Loucy (cell line): ENCODE measurements around the gene PFN1.

Experiments
- H2AFZ ChIP-seq: fragments of 200-600 bp; sonication (generic); 2 replicates; pipeline ENCODE4 v1.6.0; 2016; ENCODE audit warnings: antibody characterized with exemption, mild to moderate bottlenecking, low read length, moderate library complexity
- H3F3A ChIP-seq: fragments of 200-600 bp; 2 replicates; pipeline ENCODE4 v1.6.0; 2016; ENCODE audit warnings: antibody characterized with exemption, low read depth, mild to moderate bottlenecking
- H3K27me3 ChIP-seq: fragments of 200-600 bp; sonication (generic); 2 replicates; pipeline ENCODE4 v1.6.1; 2014; ENCODE audit warnings: low read length, mild to moderate bottlenecking; ENCODE audit not compliant: insufficient read depth, poor library complexity, severe bottlenecking
- H3K36me3 ChIP-seq: fragments of 200-600 bp; sonication (generic); 2 replicates; pipeline ENCODE4 v1.6.1; 2016; ENCODE audit warnings: low read length; ENCODE audit not compliant: insufficient read depth
- H3K4me1 ChIP-seq: fragments of 200-600 bp; sonication (generic); 2 replicates; pipeline ENCODE4 v1.5.1; 2014; ENCODE audit warnings: low read length, mild to moderate bottlenecking; ENCODE audit not compliant: insufficient read depth, poor library complexity, severe bottlenecking
- H3K4me2 ChIP-seq: fragments of 200-600 bp; sonication (generic); 2 replicates; pipeline ENCODE4 v1.6.0; 2014; ENCODE audit warnings: antibody characterized with exemption, low read length, low read depth, mild to moderate bottlenecking; ENCODE audit not compliant: poor library complexity, severe bottlenecking
- H3K4me3 ChIP-seq: fragments of 200-600 bp; sonication (generic); 2 replicates; pipeline ENCODE4 v1.5.1; 2014; ENCODE audit warnings: low read length, mild to moderate bottlenecking, mixed read lengths; ENCODE audit not compliant: poor library complexity, severe bottlenecking
- H3K79me2 ChIP-seq: fragments of 200-600 bp; sonication (generic); 2 replicates; pipeline ENCODE4 v1.6.1; 2014; ENCODE audit warnings: low read length; ENCODE audit not compliant: insufficient read depth
- H3K9ac ChIP-seq: fragments of 200-600 bp; sonication (generic); 2 replicates; pipeline ENCODE4 v1.6.0; 2014; ENCODE audit warnings: mild to moderate bottlenecking, low read depth, low read length, moderate library complexity; ENCODE audit not compliant: poor library complexity, severe bottlenecking
- H3K9me2 ChIP-seq: fragments of 200-600 bp; sonication (generic); replicated peaks from 2 replicates; pipeline ENCODE4 v1.6.1; 2016; ENCODE audit warnings: low read depth, low read length, mixed read lengths
- H3K9me3 ChIP-seq: fragments of 200-600 bp; sonication (generic); 2 replicates; pipeline ENCODE4 v1.6.1; 2014; ENCODE audit warnings: mild to moderate bottlenecking, antibody characterized with exemption, low read length, low read depth; ENCODE audit not compliant: insufficient read depth
- H4K20me1 ChIP-seq: fragments of 200-600 bp; sonication (generic); 2 replicates; pipeline ENCODE4 v1.6.0; 2014; ENCODE audit warnings: antibody characterized with exemption, low read length, mild to moderate bottlenecking; ENCODE audit not compliant: insufficient read depth, poor library complexity, severe bottlenecking
- EZH2phosphoT487 ChIP-seq: fragments of 200-600 bp; IDR thresholded peaks from 2 replicates; pipeline ENCODE4 v1.6.1; 2018; ENCODE audit warnings: antibody characterized with exemption, mild to moderate bottlenecking, moderate library complexity, borderline replicate concordance
- TF ChIP-seq, protein P1 (sequence below): fragments of 200-600 bp; sonication (generic); conservative IDR thresholded peaks from 2 replicates; pipeline ENCODE4 v1.5.1; 2014; ENCODE audit warnings: mild to moderate bottlenecking, antibody characterized with exemption, low read length

PFN1 gene

DNA sequence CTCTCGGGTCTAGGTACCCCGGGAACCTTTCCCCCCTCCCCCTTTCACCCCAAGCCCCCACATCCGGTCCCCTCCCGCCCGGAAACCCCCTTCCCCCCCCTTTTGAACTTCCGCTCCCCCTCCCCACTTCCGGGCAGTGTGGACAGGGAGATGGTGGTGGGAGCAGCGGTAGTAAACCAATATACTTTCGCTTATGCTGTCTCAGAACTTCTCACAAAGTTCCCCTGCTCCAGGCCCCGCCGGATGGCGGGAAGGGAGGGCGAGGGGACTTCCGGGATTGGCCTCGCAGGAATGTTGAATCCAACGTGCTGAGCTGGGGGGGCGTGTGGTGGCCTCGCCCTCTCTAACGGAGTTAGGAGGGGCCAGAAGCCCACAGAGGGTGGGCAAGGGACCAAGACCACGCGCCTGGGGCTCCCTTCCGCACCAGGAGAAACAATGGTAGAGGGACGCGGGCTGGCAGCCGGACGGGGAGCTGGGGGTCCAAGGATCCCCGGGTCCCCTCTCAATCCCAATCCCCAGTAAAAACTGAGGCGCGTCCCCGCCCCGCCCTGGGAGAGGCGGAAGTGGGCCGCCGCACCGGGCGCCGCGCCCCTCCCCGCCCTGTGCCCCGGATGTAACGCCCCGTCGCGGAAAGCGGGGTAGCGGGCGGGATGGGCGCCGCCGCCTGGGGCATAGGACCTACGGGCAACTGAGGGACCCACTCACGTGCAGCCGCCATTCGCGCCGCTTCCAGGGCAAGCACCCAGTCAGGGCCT, 742 bp downstream of the PFN1 start:
- Histone ChIP-seq H3K36me3 (peaks cover 42% of the 10 kb centered on the region), H2AFZ (no peak overlapping the region), H3K4me1 (peaks cover 51% of the 10 kb centered on the region), H3K79me2 (peaks cover 76% of the 10 kb centered on the region), H3K4me3 (peak overlapping the region; percentile 90), H3K27me3 (peaks cover 14% of the 10 kb centered on the region), H3F3A (peaks cover 44% of the 10 kb centered on the region), H3K9ac (peak overlapping the region; percentile 99), H3K9me2 (no peaks in the 10 kb centered on the region), H3K9me3 (no peaks in the 10 kb centered on the region), H4K20me1 (peaks cover 54% of the 10 kb centered on the region), H3K4me2 (peak overlapping the region; percentile 96)
- TF ChIP-seq EZH2phosphoT487, result no peak
- TF ChIP-seq, protein P1, sequence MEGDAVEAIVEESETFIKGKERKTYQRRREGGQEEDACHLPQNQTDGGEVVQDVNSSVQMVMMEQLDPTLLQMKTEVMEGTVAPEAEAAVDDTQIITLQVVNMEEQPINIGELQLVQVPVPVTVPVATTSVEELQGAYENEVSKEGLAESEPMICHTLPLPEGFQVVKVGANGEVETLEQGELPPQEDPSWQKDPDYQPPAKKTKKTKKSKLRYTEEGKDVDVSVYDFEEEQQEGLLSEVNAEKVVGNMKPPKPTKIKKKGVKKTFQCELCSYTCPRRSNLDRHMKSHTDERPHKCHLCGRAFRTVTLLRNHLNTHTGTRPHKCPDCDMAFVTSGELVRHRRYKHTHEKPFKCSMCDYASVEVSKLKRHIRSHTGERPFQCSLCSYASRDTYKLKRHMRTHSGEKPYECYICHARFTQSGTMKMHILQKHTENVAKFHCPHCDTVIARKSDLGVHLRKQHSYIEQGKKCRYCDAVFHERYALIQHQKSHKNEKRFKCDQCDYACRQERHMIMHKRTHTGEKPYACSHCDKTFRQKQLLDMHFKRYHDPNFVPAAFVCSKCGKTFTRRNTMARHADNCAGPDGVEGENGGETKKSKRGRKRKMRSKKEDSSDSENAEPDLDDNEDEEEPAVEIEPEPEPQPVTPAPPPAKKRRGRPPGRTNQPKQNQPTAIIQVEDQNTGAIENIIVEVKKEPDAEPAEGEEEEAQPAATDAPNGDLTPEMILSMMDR, result no peak

DNA sequence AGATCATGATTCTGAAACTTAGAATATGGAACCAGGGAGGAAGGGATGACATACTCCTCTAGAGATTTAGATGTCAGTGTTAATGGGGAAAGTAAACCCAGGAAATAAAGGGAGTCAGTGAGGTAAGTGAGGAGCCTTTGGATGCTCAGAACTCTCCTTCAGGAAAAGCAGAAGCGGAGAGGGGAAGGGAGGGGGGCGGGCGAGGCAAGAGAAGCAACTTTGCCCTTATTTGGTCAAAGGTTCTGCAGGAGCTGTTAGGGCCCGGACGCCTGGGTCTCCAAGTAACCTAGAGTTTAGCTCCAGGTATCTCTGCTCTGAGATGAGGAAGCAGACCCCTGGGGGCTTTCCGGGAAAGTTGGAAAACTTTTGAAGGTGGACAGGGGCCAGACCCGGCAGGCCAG, 1.3 kb downstream of the PFN1 start:
- H3K4me2 ChIP-seq, result peak overlapping the region; percentile 96
- H3K79me2 ChIP-seq, result peaks cover 82% of the 10 kb centered on the region
- H3K9me3 ChIP-seq, result no peaks in the 10 kb centered on the region
- H3K4me3 ChIP-seq, result peak overlapping the region; percentile 90
- peaks cover 14% of the 10 kb centered on the region for H3K27me3 ChIP-seq
- peaks cover 44% of the 10 kb centered on the region for H3F3A ChIP-seq
- no peaks in the 10 kb centered on the region for H3K9me2 ChIP-seq
- no peak overlapping the region for H2AFZ ChIP-seq
- peaks cover 47% of the 10 kb centered on the region for H3K36me3 ChIP-seq
- H3K4me1 ChIP-seq, result peaks cover 57% of the 10 kb centered on the region
- peak overlapping the region; percentile 99 for H3K9ac ChIP-seq
- TF ChIP-seq, protein P1, result no peak
- no peak for TF ChIP-seq EZH2phosphoT487
- peaks cover 60% of the 10 kb centered on the region for H4K20me1 ChIP-seq

DNA sequence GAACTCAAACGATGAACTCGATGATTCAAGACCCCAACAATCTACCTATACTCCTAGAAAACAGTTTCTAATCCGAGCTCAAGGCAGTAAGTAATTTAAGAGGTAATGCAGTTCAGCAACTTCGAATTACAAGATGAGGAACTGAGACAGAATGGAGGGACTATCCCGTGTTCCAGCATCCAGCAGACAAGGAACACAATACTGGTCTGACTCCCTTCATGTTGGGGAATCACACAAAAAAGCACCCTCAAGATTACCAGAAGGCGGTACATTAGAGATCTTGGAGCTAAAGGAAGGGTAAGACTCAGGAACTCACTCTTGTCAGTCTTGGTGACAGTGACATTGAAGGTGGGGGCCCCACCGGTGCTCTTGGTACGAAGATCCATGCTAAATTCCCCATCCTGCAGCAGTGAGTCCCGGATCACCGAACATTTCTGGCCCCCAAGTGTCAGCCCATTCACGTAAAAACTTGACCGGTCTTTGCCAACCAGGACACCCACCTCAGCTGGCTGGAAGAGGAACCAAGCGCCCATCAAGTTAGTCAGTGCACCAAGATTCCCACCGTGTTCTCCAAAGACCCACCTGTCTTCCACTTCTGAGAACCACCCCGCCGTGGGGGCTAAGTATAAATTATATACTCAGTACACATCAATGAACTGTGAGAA, 1.9 kb downstream of the PFN1 start:
- Histone ChIP-seq H2AFZ (no peak overlapping the region), H3K4me3 (peak overlapping the region; percentile 90), H4K20me1 (peaks cover 65% of the 10 kb centered on the region), H3K4me2 (peak overlapping the region; percentile 96), H3F3A (peaks cover 44% of the 10 kb centered on the region), H3K9me3 (no peaks in the 10 kb centered on the region), H3K9ac (peak overlapping the region; percentile 99), H3K4me1 (peaks cover 58% of the 10 kb centered on the region), H3K9me2 (no peaks in the 10 kb centered on the region), H3K36me3 (peaks cover 47% of the 10 kb centered on the region), H3K79me2 (peaks cover 84% of the 10 kb centered on the region), H3K27me3 (peaks cover 14% of the 10 kb centered on the region)
- no peak for TF ChIP-seq EZH2phosphoT487
- TF ChIP-seq, protein P1, result no peak
